ENCODE measurements around the gene UBE2C. TPM values are rescaled to one million over a fixed set of nuclear protein-coding genes. Genes with fewer than 3 reads are reported as not detected.

The UBE2C gene
- total and polyA plus RNA-seq, 2 donors (not counting 1 experiment from before 2014, with no cell fraction given), result 0.54 to 2.4 TPM

DNA sequence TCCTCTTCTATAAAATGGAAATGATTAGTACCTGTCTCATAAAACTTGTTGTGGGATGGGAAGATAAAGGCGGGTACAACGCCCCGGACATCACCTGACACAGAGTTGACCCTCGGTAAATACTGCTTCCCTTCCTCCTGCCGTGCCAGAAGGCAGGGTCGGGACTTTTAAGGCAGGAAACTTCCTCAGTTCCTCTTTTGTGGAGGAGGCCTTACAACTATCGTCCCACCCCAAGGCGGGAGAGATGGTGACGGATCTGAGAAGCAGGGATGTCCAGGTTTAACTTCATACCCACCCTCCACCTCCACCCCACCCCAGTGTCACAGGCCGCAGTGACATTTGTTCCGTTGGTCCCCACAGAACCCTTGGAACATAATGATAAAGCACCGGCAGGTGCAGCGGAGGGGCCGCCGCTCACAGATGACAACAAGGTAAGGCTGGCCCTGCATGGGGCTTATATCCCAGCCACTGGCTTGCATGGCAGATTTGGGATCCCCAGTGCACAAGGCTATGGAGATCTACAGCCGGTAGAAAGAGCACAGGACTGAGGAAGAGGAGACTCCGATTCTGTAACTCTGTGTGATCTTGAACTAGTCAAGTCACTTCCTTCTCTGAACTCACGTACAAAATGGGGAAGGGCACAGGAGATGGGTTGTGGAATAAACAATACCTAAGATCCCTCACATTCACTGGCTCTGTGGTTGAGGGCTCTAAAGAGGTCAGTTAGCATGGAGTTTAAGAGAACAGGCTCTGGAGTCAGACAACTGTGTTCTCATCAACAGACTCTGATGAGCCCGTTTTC lies 19.9 kb upstream of the UBE2C start:
- Histone ChIP-seq H3K4me1 (ENCODE audit: control insufficient read depth in 2 of 2, insufficient read depth in 2 of 2, low read length in 2 of 2) (peaks cover 8 to 13% of the 10 kb centered on the region in 2 donors), H2AFZ (ENCODE audit: insufficient read depth, low read depth, low read length, poor library complexity, severe bottlenecking) (peak overlapping the region; percentile 94), H3K4me3 (ENCODE audit: control extremely low read depth in 1 of 5, extremely low read depth in 1 of 5, insufficient read depth in 1 of 5, low read depth in 2 of 5, low read length in 4 of 5) (peak overlapping the region; percentile 72 to 95 (median 89)), H3K4me2 (replicated peaks; ENCODE audit: low read depth, low read length, poor library complexity, severe bottlenecking) (peak overlapping the region; percentile 97), H3K27ac (ENCODE audit: low read length in 2 of 2) (peak overlapping the region; percentile 75 to 96), H3K27me3 (replicated peaks in 1 of 4; ENCODE audit: control extremely low read depth in 1 of 4, control insufficient read depth in 3 of 4, insufficient read depth in 4 of 4, low read length in 3 of 4) (no peaks in the 10 kb centered on the region), H3K36me3 (replicated peaks in 1 of 2; ENCODE audit: control extremely low read depth in 1 of 2, control insufficient read depth in 1 of 2, extremely low read depth in 1 of 2, insufficient read depth in 2 of 2, low read length in 1 of 2) (peaks cover 0 to 30% of the 10 kb centered on the region in 2 experiments), H4K20me1 (ENCODE audit: control insufficient read depth, insufficient read depth, low read length, poor library complexity, severe bottlenecking) (no peaks in the 10 kb centered on the region), H3K9ac (ENCODE audit: low read length) (peak overlapping the region; percentile 98), H3K79me2 (ENCODE audit: control insufficient read depth, insufficient read depth, low read length) (peaks cover 17% of the 10 kb centered on the region), H3K9me3 (ENCODE audit: control extremely low read depth in 1 of 3, control insufficient read depth in 2 of 3, insufficient read depth in 1 of 3, low read length in 2 of 3) (no peaks in the 10 kb centered on the region)
- TF ChIP-seq, protein P1, sequence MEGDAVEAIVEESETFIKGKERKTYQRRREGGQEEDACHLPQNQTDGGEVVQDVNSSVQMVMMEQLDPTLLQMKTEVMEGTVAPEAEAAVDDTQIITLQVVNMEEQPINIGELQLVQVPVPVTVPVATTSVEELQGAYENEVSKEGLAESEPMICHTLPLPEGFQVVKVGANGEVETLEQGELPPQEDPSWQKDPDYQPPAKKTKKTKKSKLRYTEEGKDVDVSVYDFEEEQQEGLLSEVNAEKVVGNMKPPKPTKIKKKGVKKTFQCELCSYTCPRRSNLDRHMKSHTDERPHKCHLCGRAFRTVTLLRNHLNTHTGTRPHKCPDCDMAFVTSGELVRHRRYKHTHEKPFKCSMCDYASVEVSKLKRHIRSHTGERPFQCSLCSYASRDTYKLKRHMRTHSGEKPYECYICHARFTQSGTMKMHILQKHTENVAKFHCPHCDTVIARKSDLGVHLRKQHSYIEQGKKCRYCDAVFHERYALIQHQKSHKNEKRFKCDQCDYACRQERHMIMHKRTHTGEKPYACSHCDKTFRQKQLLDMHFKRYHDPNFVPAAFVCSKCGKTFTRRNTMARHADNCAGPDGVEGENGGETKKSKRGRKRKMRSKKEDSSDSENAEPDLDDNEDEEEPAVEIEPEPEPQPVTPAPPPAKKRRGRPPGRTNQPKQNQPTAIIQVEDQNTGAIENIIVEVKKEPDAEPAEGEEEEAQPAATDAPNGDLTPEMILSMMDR (IDR thresholded peaks at IDR 0.05), result no peak
- H3K27me3 Mint-ChIP-seq, result no peaks in the 10 kb centered on the region
- H3K4me1 Mint-ChIP-seq, result peaks cover 19% of the 10 kb centered on the region
- 12% methylated on average over 7 of the region's 19 CpGs for WGBS (ENCODE audit: insufficient coverage)
- H3K4me3 Mint-ChIP-seq, result peak overlapping the region; percentile 90
- ChIA-PET CTCF (interaction anchor here (1.1 kb wide), 1 partner anchor 21 kb away, joined by 3 read pairs; no protein-coding TSS in a partner anchor), POLR2A (interaction anchor here (1.3 kb wide), 1 partner anchor 143 kb away, joined by 6 read pairs; the partner anchor contains the start of gene PCIF1)
- no peaks in the 10 kb centered on the region for H3K9me3 Mint-ChIP-seq (ENCODE audit: insufficient read depth)
- ATAC-seq (ENCODE audit: low read depth) (peak; percentile 22), DNase-seq (peak; percentile 61)
- H3K27ac Mint-ChIP-seq, result peak overlapping the region; percentile 93
- intact Hi-C loops (cut with micrococcal nuclease), result loop anchor here (5.0 to 10.0 kb wide), 5 partner anchors 180 to 1580 kb away; partner anchors contain the start of genes CD40, OSER1, TP53RK and ZNF335

DNA sequence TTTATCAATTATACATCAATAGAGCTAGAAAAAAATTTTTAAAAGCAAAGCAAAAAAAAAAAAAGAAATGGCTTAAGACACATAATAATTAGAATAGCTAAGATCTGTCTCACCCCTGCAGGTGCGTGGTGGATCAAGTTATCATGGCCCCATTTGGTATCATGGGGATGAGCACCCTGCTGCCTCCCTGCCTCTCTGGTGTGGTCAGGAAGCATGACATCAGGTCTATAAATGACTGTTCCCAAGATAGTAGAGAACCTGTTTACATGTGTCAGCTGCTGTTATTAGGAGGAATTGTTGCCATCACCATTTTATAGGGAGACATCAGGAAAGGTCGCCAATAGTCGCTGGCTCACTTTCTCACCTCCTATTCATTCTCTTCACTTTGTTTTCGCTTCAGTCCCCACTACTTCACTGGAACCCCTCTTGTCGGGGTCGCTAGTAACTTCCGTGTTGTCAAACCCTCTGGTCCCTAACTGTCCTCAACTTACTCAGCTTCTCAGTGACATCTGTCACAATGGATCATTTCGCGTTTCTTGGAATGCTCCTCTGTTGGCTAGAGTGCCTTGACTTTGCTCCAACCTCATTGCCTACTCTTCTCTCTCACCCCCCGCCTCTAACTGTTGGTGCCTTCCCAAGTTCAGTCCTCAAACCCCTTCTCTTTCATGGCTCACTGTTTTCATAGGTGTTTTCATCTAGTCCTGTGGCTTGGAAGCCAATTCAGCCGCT lies 15.9 kb upstream of the UBE2C start:
- 96% methylated on average over 9 of the region's 11 CpGs for WGBS (ENCODE audit: insufficient coverage)
- Mint-ChIP-seq H3K4me1 (peaks cover 23% of the 10 kb centered on the region), H3K4me3 (no peak overlapping the region), H3K9me3 (ENCODE audit: insufficient read depth) (no peaks in the 10 kb centered on the region), H3K27ac (no peak overlapping the region), H3K27me3 (no peaks in the 10 kb centered on the region)
- no peak overlapping the region for H3K9ac ChIP-seq (ENCODE audit: low read length)
- no peak overlapping the region for H3K4me2 ChIP-seq (replicated peaks; ENCODE audit: low read depth, low read length, poor library complexity, severe bottlenecking)
- H3K4me1 ChIP-seq (ENCODE audit: control insufficient read depth in 2 of 2, insufficient read depth in 2 of 2, low read length in 2 of 2), result peaks cover 11 to 20% of the 10 kb centered on the region in 2 donors
- TF ChIP-seq, protein P1 (IDR thresholded peaks at IDR 0.05), result no peak
- no peak for TF ChIP-seq EZH2 (IDR thresholded peaks at IDR 0.05; ENCODE audit: borderline replicate concordance, insufficient read depth, low read depth, low read length, poor library complexity, severe bottlenecking)
- no peak overlapping the region for H3K4me3 ChIP-seq (ENCODE audit: control extremely low read depth in 1 of 5, extremely low read depth in 1 of 5, insufficient read depth in 1 of 5, low read depth in 2 of 5, low read length in 4 of 5)
- ChIA-PET CTCF (interaction anchor here (1.1 to 1.3 kb wide), 2 partner anchors 172 to 217 kb away, joined by 3 to 4 read pairs; no protein-coding TSS in a partner anchor), POLR2A (no interaction called here)
- H4K20me1 ChIP-seq (ENCODE audit: control insufficient read depth, insufficient read depth, low read length, poor library complexity, severe bottlenecking), result no peaks in the 10 kb centered on the region
- H3K79me2 ChIP-seq (ENCODE audit: control insufficient read depth, insufficient read depth, low read length), result peaks cover 15% of the 10 kb centered on the region
- H3K27me3 ChIP-seq (replicated peaks in 1 of 4; ENCODE audit: control extremely low read depth in 1 of 4, control insufficient read depth in 3 of 4, insufficient read depth in 4 of 4, low read length in 3 of 4), result no peaks in the 10 kb centered on the region
- ATAC-seq (ENCODE audit: low read depth) (no peak), DNase-seq (no peak)
- no peak overlapping the region for H3K27ac ChIP-seq (ENCODE audit: low read length in 2 of 2)
- intact Hi-C loops (cut with micrococcal nuclease), result loop anchor here (10.0 kb wide), 2 partner anchors 318 to 888 kb away; partner anchors contain the start of genes CD40 and TP53RK
- H3K36me3 ChIP-seq (replicated peaks in 1 of 2; ENCODE audit: control extremely low read depth in 1 of 2, control insufficient read depth in 1 of 2, extremely low read depth in 1 of 2, insufficient read depth in 2 of 2, low read length in 1 of 2), result peaks cover 0 to 38% of the 10 kb centered on the region in 2 experiments
- no peaks in the 10 kb centered on the region for H3K9me3 ChIP-seq (ENCODE audit: control extremely low read depth in 1 of 3, control insufficient read depth in 2 of 3, insufficient read depth in 1 of 3, low read length in 2 of 3)
- H2AFZ ChIP-seq (ENCODE audit: insufficient read depth, low read depth, low read length, poor library complexity, severe bottlenecking), result no peak overlapping the region
